ENCODE measurements around the gene TMIGD3. TPM values are rescaled to one million over a fixed set of nuclear protein-coding genes. Genes with fewer than 3 reads are reported as not detected.
A peak's percentile ranks its signal among the peaks of the same experiment; 100 is the strongest.

Gene TMIGD3
- total RNA-seq, 3 donors from 2014 or later = 0.87 to 5.0 (median 3.5) TPM

GRCh38 chr1:111517469-111518225 is 14.2 kb upstream of the TMIGD3 start:
- TF ChIP-seq CTCF (IDR thresholded peaks at IDR 0.05) = no peak
- no peak overlapping the region for H3K4me3 ChIP-seq
- no peaks in the 10 kb centered on the region for H3K9me3 ChIP-seq
- H3K4me1 ChIP-seq (ENCODE audit: low read depth) = peaks cover 3% of the 10 kb centered on the region
- H3K36me3 ChIP-seq (ENCODE audit: low read depth) = no peaks in the 10 kb centered on the region
- ATAC-seq (no peak), DNase-seq (no peak)
- intact Hi-C loops (cut with DNase I, micrococcal nuclease) = loop anchor here in 1 of 2 donors (10.0 kb wide), 1 partner anchor 137 kb away; no protein-coding TSS in a partner anchor

GRCh38 chr1:111516005-111516535 is 12.6 kb upstream of the TMIGD3 start:
- intact Hi-C loops (cut with DNase I, micrococcal nuclease) = loop anchor here in 1 of 2 donors (10.0 kb wide), 1 partner anchor 139 kb away; no protein-coding TSS in a partner anchor
- no peak for DNase-seq
- no peak for TF ChIP-seq CTCF (IDR thresholded peaks at IDR 0.05)
- H3K9me3 ChIP-seq = no peaks in the 10 kb centered on the region
- no peak overlapping the region for H3K4me3 ChIP-seq
- H3K36me3 ChIP-seq (ENCODE audit: low read depth) = no peaks in the 10 kb centered on the region
- H3K4me1 ChIP-seq (ENCODE audit: low read depth) = peaks cover 5% of the 10 kb centered on the region
- ATAC-seq = peak; percentile 62

GRCh38 chr1:111515291-111516004 is 12.0 kb upstream of the TMIGD3 start:
- TF ChIP-seq CTCF (IDR thresholded peaks at IDR 0.05) = no peak
- intact Hi-C loops (cut with DNase I, micrococcal nuclease) = loop anchor here in 1 of 2 donors (10.0 kb wide), 1 partner anchor 139 kb away; no protein-coding TSS in a partner anchor
- Histone ChIP-seq H3K9me3 (no peaks in the 10 kb centered on the region), H3K36me3 (ENCODE audit: low read depth) (no peaks in the 10 kb centered on the region), H3K4me1 (ENCODE audit: low read depth) (peaks cover 8% of the 10 kb centered on the region), H3K4me3 (no peak overlapping the region)
- DNase-seq (peak in 2 of 3 donors; percentile 47 to 72), ATAC-seq (peak; percentile 34)

GRCh38 chr1:111513410-111514020 is 10.1 kb upstream of the TMIGD3 start:
- ATAC-seq (no peak), DNase-seq (no peak)
- H3K9me3 ChIP-seq = no peaks in the 10 kb centered on the region
- peaks cover 16% of the 10 kb centered on the region for H3K4me1 ChIP-seq (ENCODE audit: low read depth)
- H3K4me3 ChIP-seq = no peak overlapping the region
- no peaks in the 10 kb centered on the region for H3K36me3 ChIP-seq (ENCODE audit: low read depth)
- intact Hi-C loops (cut with DNase I, micrococcal nuclease) = loop anchor here in 1 of 2 donors (10.0 kb wide), 1 partner anchor 141 kb away; no protein-coding TSS in a partner anchor
- TF ChIP-seq CTCF (IDR thresholded peaks at IDR 0.05) = no peak

- Histone ChIP-seq H3K4me1 (ENCODE audit: low read depth) (peaks cover 18% of the 10 kb centered on the region), H3K36me3 (ENCODE audit: low read depth) (no peaks in the 10 kb centered on the region), H3K4me3 (no peak overlapping the region), H3K9me3 (no peaks in the 10 kb centered on the region)
- no peak for DNase-seq
- ATAC-seq = no peak
- intact Hi-C loops (cut with DNase I, micrococcal nuclease) = loop anchor here in 1 of 2 donors (10.0 kb wide), 1 partner anchor 142 kb away; no protein-coding TSS in a partner anchor
- no peak for TF ChIP-seq CTCF (IDR thresholded peaks at IDR 0.05)
Observed at GRCh38 chr1:111512931-111513330, 9.5 kb upstream of the TMIGD3 start.
